ENCODE measurements around the gene SPATS2L.

- TF ChIP-seq CTCF (conservative IDR thresholded peaks at IDR 0.05; ENCODE audit: low read length) (no peak), EZH2phosphoT487 (IDR thresholded peaks at IDR 0.05; ENCODE audit: borderline replicate concordance) (no peak)
Measured at GRCh38 chr2:200479692-200480265, 173.3 kb downstream of the SPATS2L start.

All from Loucy (cell line).